Omental fat pad (tissue), 4 donors: ENCODE data around the gene PFN2. TPM values are rescaled to one million over a fixed set of nuclear protein-coding genes. Genes with fewer than 3 reads are reported as not detected.
"Not testable (repeated sequence)": the region's sequence is repeated elsewhere in the genome, so short reads cannot be mapped to it uniquely, and the experiment has no call there.

Experiments
- ATAC-seq: fragments of 150-250 bp; one replicate; pipeline ENCODE4 v1.9.1; 2016; ENCODE audit warnings: mild to moderate bottlenecking, moderate library complexity; ENCODE audit not compliant: low FRiP score
- DNase-seq: peaks from one replicate; pipeline ENCODE4 v3.0.0-alpha.2; 2019; ENCODE audit warnings: low spot score
- total RNA-seq, 4 donors: library from RNA; depleted of rRNA; stranded (reverse); fragments of >200 nt; gene quantifications; one replicate each; pipeline ENCODE4 v1.1.0, GENCODE V29; 2016
- TF ChIP-seq, protein P1 (sequence below), 3 donors: fragments of 450-650 bp; IDR thresholded peaks; one replicate each; pipeline ENCODE4 v1.5.1; 2016 to 2017; ENCODE audit warnings: antibody characterized with exemption in 3 of 3, mild to moderate bottlenecking in 3 of 3, moderate library complexity in 2 of 3

PFN2 gene
- total RNA-seq, 4 donors from 2014 or later: 26.0 to 53.1 (median 30.2) TPM

DNA sequence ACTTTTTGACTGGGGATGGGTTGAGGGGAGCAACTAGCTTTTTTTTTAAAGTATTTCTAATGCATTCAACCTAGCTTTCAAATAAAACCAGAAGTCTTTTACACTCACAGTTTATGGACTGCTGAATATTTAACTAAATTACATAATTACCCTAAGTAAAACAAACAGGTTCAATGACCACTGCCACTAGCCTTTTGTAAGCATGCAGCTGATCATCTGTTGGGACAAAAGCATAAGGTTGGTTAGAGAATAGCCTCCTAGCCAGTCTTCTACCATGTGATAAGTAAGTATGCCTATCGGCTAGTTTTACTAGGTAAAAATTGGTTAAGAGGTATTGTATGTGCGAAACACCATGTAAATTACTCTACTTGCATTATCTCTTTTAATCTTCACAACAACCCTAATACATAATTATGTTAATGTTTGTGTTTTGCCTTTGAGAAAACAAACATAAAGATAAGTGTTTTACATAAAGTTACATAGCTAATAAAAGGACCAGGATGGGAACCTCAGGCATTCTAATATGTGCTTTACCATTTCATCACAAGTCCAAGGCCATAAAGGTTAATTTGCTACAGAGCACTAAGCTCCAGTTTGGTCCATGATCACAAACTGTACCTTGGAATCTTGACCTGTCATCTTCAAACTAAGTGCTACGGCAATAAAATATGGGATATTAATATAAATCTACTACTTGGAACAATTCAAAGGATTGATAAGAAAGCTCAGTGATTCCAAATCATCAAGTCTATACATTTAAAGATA, 13.2 kb downstream of the PFN2 start:
- DNase-seq (no peak), ATAC-seq (no peak)
- TF ChIP-seq, protein P1, sequence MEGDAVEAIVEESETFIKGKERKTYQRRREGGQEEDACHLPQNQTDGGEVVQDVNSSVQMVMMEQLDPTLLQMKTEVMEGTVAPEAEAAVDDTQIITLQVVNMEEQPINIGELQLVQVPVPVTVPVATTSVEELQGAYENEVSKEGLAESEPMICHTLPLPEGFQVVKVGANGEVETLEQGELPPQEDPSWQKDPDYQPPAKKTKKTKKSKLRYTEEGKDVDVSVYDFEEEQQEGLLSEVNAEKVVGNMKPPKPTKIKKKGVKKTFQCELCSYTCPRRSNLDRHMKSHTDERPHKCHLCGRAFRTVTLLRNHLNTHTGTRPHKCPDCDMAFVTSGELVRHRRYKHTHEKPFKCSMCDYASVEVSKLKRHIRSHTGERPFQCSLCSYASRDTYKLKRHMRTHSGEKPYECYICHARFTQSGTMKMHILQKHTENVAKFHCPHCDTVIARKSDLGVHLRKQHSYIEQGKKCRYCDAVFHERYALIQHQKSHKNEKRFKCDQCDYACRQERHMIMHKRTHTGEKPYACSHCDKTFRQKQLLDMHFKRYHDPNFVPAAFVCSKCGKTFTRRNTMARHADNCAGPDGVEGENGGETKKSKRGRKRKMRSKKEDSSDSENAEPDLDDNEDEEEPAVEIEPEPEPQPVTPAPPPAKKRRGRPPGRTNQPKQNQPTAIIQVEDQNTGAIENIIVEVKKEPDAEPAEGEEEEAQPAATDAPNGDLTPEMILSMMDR (IDR thresholded peaks at IDR 0.05): no peak

DNA sequence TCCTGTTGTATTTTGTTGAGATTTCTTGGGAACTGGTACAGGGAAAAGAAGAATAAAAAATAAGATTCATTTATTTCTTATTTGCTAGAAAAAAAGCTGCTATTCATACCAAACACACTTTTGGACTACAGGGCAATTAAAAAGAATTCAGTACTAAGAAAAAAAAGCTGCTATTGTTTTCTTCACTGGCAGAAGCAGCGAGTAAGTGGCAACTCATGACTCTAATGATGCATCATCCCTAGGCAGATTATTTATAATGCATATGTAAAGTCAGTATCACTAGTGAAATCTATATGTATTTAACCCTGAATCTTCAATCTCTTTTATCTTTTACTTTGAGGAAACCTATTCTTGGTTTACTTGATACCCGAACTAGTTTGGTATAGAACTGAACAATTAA, 15.2 kb downstream of the PFN2 start:
- TF ChIP-seq, protein P1 (IDR thresholded peaks at IDR 0.05): no peak
- ATAC-seq: no peak
- DNase-seq: no peak

- no peak for DNase-seq
- TF ChIP-seq, protein P1 (IDR thresholded peaks at IDR 0.05): no peak
- no peak for ATAC-seq
These were observed 15.9 kb downstream of the PFN2 start for GRCh38 chr3:149954812-149955211.

- ATAC-seq: no peak
- DNase-seq: no peak
- TF ChIP-seq, protein P1 (IDR thresholded peaks at IDR 0.05): no peak
These were observed 21.5 kb downstream of the PFN2 start for GRCh38 chr3:149949181-149949580.

GRCh38 chr3:149947231-149947630, 23.5 kb downstream of the PFN2 start:
- DNase-seq: no peak
- ATAC-seq: no peak
- TF ChIP-seq, protein P1 (IDR thresholded peaks at IDR 0.05): no peak

- not testable (repeated sequence) for ATAC-seq
These were observed 26.7 kb downstream of the PFN2 start for GRCh38 chr3:149943966-149944365.

DNA sequence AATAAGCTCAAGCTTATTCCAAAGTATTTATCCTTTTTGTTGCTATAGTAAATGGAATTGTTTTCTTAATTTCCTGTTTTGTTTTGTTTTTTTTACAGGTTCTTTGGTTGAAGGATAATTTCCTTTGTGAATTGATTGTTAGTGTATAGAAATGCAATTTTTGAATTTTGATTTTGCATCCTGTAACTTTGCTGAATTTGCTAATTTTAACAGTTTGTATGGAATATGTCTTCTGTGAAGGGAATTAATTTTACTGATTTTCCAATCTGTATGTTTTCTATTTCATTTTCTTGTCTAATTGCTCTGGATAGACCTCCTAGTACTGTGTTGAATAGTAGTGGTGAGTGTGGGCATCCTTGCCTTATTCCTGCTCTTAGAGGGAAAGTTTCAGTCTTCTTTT, 28.3 kb downstream of the PFN2 start:
- ATAC-seq: no peak
- DNase-seq: no peak

More at GRCh38 chr3:149943966-149944365, 26.7 kb downstream of the PFN2 start:
- DNase-seq: not testable (repeated sequence)

More for the DNA sequence above, 28.3 kb downstream of the PFN2 start:
- TF ChIP-seq, protein P1 (IDR thresholded peaks at IDR 0.05): no peak
